Measurements from ENCODE around the gene OLFML3. TPM values are rescaled to one million over a fixed set of nuclear protein-coding genes. Genes with fewer than 3 reads are reported as not detected.

OLFML3 gene
- total RNA-seq, 4 donors from 2014 or later = 8.3 to 21.0 (median 18.0) TPM

- 98% methylated on average over 5 of the region's 5 CpGs for WGBS
- Histone ChIP-seq H3K27ac (no peak overlapping the region), H3K4me1 (no peaks in the 10 kb centered on the region), H3K9me3 (no peaks in the 10 kb centered on the region), H3K4me3 (no peak overlapping the region), H3K27me3 (no peaks in the 10 kb centered on the region), H3K36me3 (no peaks in the 10 kb centered on the region)
- no peak for TF ChIP-seq CTCF (IDR thresholded peaks at IDR 0.05)
- no peak for TF ChIP-seq EP300 (IDR thresholded peaks at IDR 0.05)
- no peak for TF ChIP-seq POLR2A (IDR thresholded peaks at IDR 0.05)
- DNase-seq (ENCODE audit: low spot score in 2 of 2) = no peak
Observed at GRCh38 chr1:114025609-114026401, 46.5 kb downstream of the OLFML3 start.

- no peak for DNase-seq (ENCODE audit: low spot score in 2 of 2)
- TF ChIP-seq CTCF (IDR thresholded peaks at IDR 0.05) (no peak), POLR2AphosphoS5 (IDR thresholded peaks at IDR 0.05) (no peak), POLR2A (IDR thresholded peaks at IDR 0.05) (no peak), EP300 (IDR thresholded peaks at IDR 0.05) (no peak)
Observed at GRCh38 chr1:114026797-114027196, 47.5 kb downstream of the OLFML3 start.

More at GRCh38 chr1:114026797-114027196, 47.5 kb downstream of the OLFML3 start:
- H3K36me3 ChIP-seq = no peaks in the 10 kb centered on the region
- H3K4me1 ChIP-seq = no peaks in the 10 kb centered on the region
- WGBS = 92% methylated on average over 6 of the region's 6 CpGs
- no peaks in the 10 kb centered on the region for H3K27me3 ChIP-seq
- H3K9me3 ChIP-seq = no peaks in the 10 kb centered on the region
- H3K4me3 ChIP-seq = no peak overlapping the region
- no peak overlapping the region for H3K27ac ChIP-seq

Other genes starting within 250 kb of the OLFML3 start
- 1 to 10 TPM; 1.5 to 4.8 (median 2.7) TPM for gene PHTF1, start 220.0 kb upstream of the OLFML3 start, total RNA-seq
- gene RSBN1, start 167.0 kb upstream of the OLFML3 start, total RNA-seq = 10 to 100 TPM; 17.1 to 29.1 (median 22.2) TPM
- 1 to 10 TPM in 1 of 4 donors, under 1 TPM in 3; 0.34 to 1.7 (median 0.77) TPM for gene PTPN22, start 107.8 kb upstream of the OLFML3 start, total RNA-seq
- 1 to 10 TPM in 1 of 4 donors, under 1 TPM in 3; 0.13 to 1.4 (median 0.45) TPM for gene BCL2L15, start 91.9 kb upstream of the OLFML3 start, total RNA-seq
- gene AP4B1, start 74.7 kb upstream of the OLFML3 start, total RNA-seq = 10 to 100 TPM; 10.9 to 34.0 (median 12.2) TPM
- 1 to 10 TPM; 4.3 to 8.9 (median 6.3) TPM for gene DCLRE1B, start 74.1 kb upstream of the OLFML3 start, total RNA-seq
- gene HIPK1, start 50.1 kb upstream of the OLFML3 start, total RNA-seq = 10 to 100 TPM; 59.4 to 81.8 (median 69.7) TPM
- gene SYT6, start 174.4 kb downstream of the OLFML3 start, total RNA-seq = under 1 TPM in 1 of 4 donors, not detected in 3; 0.23 TPM

Measured in suprapubic skin (tissue), 4 donors.